Globus pallidus (tissue), 1 donor: ENCODE results near the gene RAP2B.
"Not testable (repeated sequence)": the region's sequence is repeated elsewhere in the genome, so short reads cannot be mapped to it uniquely, and the experiment has no call there.

ENCODE experiments used
- DNase-seq: peaks from one replicate; pipeline ENCODE4 v3.0.0-alpha.2; 2015; ENCODE audit warnings: low spot score

RAP2B gene

DNA sequence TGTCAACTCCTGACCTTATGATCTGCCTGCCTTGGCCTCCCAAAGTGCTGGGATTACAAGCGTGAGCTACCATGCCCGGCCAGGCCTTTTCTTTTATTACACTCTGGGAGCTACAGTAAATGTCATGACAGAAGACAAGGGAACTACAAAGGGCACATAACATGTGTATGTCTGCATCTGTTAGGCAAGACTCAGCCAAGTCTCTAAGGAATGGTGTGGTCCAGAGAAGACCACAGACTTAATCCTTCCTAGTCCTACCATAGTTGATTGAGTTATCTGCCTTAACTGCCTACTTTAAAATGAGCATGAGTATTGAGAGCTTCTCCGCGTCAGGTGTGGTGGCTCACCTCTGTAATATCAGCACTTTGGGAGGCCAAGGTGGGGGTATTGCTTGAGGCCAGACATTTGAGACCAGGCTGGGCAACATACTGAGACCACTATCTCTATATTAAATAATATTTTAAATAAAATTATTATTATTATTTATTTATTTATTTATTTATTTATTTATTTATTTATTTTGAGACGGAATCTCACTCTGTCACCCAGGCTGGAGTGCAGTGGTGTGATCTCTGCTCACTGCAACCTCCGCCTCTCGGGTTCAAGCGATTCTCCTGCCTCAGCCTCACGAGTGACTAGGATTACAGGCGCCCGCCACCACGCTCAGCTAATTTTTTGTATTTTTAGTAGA, 31.9 kb downstream of the RAP2B start:
- not testable (repeated sequence) for DNase-seq

DNA sequence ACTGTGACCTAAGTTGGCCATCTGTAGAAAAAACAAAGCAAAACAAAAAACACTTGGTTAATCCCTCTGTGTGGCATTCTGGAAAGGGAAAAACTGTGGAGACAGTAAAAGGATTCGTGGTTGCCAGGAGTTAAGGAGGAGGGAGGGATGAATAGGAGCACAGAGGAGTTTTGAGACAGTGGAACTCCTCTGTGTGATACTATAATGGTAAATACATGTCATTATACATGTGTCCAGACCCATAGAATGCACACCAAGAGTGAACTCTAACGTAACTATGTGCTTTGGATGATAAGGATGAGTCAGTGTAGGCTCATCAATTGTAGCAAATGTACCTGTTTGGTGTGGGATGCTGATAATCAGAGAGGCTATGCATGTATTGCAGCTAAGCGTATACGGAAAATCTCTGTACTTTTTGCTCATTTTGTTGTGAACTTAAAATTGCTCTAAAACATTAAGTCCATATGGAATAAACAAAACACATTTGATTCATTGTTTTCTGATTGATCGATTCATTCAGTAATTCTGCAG, 33.4 kb downstream of the RAP2B start:
- no peak for DNase-seq

DNA sequence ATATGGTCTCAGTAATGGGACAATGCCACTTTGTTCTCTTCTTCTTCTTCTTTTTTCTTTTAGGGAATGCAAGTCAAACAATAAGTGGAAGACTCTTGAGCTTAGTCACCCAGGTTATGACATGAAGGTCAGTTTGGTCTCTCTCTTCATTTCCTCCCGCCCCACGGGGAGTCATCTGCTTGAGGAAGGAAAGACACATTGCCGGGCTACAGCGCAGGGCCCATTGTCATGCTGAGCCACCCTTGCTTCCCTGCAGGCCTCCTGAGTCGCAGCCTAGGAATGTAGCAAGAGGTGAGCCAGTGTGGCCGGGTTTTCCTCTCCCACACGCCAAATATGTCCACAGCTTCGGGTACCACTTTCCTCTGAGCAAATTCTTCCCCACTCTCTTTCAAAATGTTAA, 47.6 kb downstream of the RAP2B start:
- DNase-seq = no peak

DNA sequence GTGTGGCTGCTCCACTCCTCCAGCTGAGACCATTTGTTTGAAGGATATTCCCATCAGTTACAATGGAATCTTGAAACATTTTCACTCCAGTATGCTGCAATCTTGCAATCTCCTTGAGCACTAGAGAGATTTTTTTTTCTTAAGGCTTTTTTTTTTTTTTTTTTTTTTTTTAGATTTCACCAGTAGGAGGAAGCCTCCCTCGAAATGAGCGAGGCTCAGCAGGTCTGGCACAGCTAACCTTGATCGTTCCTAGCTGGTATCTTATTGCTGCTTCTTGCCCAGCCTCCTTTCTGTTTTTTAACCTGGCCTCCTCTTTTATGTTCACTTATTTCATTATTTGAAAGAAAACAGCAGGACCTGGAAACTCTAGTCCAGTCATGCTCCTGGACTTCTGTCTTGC, 48.1 kb downstream of the RAP2B start:
- no peak for DNase-seq

DNA sequence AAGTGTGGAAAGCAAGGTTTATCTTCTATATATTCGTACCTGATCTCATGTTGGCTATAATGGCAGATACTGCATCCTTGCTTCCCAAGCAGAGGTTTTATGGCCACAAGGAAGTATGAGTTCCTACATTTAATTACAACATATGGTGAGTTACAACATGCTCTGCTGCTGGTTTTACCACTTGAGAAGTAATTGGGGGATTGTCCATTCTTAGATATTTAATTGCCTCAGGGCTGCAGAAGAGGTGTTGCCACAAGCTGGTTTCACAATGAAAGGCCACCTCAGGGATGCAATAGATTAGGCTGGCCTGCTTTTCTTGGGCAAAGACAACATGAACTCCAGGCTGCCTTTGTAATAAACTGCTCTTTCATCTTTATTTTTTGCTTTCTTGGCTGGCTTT, 48.6 kb downstream of the RAP2B start:
- no peak for DNase-seq

DNA sequence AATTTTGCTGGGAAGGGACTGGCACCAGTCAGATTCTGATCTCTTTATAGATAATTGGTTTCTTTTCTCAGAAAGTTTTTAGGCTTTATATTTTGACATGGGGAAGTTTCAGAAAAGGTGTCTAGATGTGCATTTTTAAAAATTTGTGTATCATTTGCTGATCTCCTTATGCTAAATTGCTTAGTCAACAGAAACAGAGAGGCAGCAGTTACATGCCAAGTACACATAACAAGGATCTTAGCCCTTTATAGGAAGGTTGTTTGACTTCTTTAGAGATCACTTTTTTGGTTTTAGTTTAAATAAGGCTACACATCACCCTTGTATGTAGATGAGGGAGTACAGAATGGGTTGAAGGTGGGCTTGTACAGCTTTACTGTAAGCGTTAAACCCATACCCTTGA, 53.5 kb downstream of the RAP2B start:
- no peak for DNase-seq

DNA sequence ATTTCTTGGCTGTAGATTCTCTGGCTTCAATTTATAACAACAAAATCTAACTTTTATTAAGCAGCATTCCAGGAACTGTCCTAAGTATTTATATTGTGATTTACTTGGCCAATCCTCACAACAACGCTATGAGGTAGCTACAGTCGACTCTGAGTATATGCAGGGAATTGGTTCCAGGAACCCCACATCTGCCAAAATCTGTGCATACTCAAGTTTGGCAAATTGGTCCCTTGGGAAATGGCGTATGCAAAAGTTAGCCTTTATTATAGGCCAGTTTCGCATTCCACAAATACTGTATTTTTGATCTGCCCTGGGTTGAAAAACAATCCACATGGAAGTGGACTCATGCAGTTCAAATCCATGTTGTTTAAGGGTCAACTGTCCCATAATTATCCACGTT, 53.9 kb downstream of the RAP2B start:
- DNase-seq = no peak

DNA sequence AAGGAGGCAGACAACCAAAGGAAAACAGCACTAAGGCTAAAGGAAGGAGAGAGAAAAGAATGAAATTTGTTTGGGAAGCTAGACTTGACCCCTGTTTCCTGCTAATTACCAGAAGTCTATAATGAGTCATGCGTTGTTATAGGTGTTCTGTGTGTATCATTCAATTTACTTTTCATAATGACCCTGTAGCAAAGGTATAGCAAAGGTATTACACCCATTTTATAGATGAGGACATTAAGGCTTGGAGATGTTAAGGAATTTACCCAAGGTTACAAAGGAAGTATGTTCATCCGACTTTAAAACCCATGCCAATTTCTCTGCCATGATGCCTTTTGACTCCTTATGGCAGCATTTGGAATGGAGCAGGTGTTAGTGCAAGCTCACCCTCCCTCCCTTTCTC, 54.9 kb downstream of the RAP2B start:
- no peak for DNase-seq

DNA sequence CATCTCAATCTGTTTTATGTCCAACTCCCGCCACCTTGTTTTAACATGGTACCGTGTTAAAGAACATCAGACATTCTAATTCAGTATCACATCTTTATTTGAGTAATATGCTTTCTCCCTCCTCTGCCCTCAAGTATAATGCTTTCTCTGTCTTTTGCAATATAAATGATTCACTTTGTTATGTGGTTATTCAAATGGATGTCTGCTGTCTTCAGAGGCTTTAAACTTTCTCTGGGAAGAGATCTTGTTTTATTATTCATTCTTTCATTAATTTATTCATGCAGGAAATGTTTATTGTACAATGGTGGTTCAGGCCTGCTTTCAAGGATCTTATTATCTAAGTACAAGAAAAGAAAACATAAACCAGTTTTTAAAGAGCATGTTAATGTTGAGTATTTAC, 57.1 kb downstream of the RAP2B start:
- no peak for DNase-seq
